ENCODE measurements around the gene INS.

DNA sequence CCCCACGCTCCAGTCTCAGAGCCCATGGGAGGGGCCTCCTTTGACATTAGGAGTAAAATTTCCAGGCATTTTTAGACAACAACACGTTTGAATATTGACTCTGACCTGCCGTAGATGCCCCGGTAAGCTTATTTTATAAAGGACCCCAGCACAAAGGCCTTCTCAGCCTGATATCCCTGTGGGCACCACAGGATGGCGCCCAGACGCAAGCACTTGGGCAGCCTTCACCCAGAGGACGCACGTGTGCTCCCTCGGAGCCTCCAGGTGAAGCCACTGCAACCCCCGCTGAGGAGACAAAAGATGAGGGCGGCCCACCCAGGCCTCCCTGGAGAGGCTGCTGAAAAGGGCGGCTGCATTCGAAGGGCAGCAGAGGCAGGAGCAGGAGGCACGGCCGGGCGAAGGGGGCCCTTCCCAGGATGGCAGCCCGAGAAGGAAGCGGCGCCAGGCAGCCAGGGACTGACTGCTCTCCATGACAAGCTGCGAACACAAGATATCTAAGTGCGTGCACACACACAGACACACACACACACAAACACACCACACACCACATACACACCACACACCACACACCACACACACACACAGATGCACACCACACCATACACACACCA is 25.8 kb upstream of the INS start:
- TF ChIP-seq POLR2A (IDR thresholded peaks at IDR 0.05; ENCODE audit: low read depth): no peak
- TF ChIP-seq, protein P1, sequence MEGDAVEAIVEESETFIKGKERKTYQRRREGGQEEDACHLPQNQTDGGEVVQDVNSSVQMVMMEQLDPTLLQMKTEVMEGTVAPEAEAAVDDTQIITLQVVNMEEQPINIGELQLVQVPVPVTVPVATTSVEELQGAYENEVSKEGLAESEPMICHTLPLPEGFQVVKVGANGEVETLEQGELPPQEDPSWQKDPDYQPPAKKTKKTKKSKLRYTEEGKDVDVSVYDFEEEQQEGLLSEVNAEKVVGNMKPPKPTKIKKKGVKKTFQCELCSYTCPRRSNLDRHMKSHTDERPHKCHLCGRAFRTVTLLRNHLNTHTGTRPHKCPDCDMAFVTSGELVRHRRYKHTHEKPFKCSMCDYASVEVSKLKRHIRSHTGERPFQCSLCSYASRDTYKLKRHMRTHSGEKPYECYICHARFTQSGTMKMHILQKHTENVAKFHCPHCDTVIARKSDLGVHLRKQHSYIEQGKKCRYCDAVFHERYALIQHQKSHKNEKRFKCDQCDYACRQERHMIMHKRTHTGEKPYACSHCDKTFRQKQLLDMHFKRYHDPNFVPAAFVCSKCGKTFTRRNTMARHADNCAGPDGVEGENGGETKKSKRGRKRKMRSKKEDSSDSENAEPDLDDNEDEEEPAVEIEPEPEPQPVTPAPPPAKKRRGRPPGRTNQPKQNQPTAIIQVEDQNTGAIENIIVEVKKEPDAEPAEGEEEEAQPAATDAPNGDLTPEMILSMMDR (IDR thresholded peaks at IDR 0.05): peak in 1 of 3 experiments; percentile 39
- no peak for TF ChIP-seq POLR2AphosphoS5 (IDR thresholded peaks at IDR 0.05)

All from esophagus muscularis mucosa (tissue), 3 donors.